GM23338 (cell line): Measurements from ENCODE around the gene DENND4B.

Experiments
- CTCF ChIP-seq, 2 experiments: fragments of 200-600 bp in 1 of 2; sonication (generic) in 1 of 2; conservative IDR thresholded peaks; 2 replicates each; pipeline versions ENCODE4 v1.5.1 to v1.6.1; 2016 to 2017; ENCODE audit warnings: antibody characterized with exemption in 2 of 2, low read depth in 2 of 2, mild to moderate bottlenecking in 2 of 2, moderate library complexity in 1 of 2
- EZH2 ChIP-seq: fragments of 200-600 bp; sonication (generic); IDR thresholded peaks from one replicate; pipeline ENCODE4 v1.8.0; 2017; ENCODE audit warnings: antibody characterized with exemption, mild to moderate bottlenecking, low read depth; ENCODE audit not compliant: unreplicated experiment
- POLR2AphosphoS5 ChIP-seq: IDR thresholded peaks from 2 replicates; pipeline ENCODE4 v1.6.1; 2016; ENCODE audit warnings: antibody characterized with exemption, low read depth
- REST ChIP-seq: IDR thresholded peaks from one replicate; pipeline ENCODE4 v1.6.1; 2018; ENCODE audit warnings: antibody characterized with exemption; ENCODE audit not compliant: unreplicated experiment
- ZNF462 ChIP-seq: fragments of 250-450 bp; sonication (Bioruptor Pico); IDR thresholded peaks from 2 replicates; pipeline ENCODE4 v1.5.0; 2020; ENCODE audit warnings: mild to moderate bottlenecking, moderate library complexity

GRCh38 chr1:153932156-153933131 is 14.1 kb downstream of the DENND4B start:
- TF ChIP-seq CTCF (conservative IDR thresholded peaks at IDR 0.05; ENCODE audit: low read depth in 2 of 2): no peak
- no peak for TF ChIP-seq ZNF462 (CRISPR knock-in tag)
- no peak for TF ChIP-seq EZH2
- TF ChIP-seq POLR2AphosphoS5: no peak
- TF ChIP-seq REST: no peak
